ENCODE data around the gene SAPCD2.

DNA sequence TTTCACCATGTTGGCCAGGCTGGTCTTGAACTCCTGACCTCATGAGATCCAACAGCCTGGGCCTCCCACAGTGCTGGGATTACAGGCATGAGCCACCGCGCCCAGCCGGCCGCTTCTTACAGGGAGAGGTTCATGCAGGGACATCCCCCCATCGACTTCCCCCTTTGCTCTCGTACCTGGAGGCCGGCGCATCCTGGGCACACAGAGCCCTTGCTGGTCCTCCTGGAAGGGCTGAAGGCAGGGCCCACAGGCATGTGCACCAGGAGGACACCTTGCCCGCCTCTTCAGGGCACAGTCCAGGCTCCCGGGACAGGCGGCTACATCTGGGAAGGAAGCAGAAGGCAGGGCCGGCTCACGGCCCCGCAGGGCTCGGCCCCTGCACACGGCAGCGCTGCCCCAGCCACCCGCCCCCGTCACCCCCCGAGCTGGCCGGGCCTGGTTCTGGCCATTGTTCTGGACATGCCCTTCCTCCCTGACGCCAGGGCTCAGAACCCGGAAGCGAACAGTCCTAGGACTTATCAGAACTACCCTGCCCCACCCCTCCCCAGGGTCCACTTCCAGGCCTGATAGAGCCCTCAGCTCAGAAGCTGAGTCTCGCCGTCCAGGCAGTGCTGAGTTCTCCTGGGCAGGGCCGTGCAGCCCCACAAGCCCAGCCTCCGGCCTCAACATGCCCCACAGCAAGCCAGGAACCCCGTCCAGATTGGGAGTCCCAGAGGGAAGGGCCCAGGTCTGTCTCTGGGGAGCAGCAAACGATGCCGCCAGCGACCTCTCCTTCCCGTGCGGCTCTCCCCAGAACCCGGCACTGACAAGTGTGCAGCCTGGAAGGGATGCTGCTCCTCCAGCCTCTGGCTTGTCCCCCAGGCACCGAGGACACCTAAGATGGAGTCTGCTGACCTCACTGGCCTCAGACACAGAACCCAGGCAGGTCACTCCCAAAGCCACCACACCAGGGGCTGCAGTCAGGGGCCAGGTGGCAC lies 27.3 kb downstream of the SAPCD2 start:
- TF ChIP-seq CTCF (IDR thresholded peaks at IDR 0.05 in 4 of 5, conservative IDR thresholded peaks at IDR 0.05 in 1 of 5), result no peak
- no peak for TF ChIP-seq POLR2A (IDR thresholded peaks at IDR 0.05)

All from gastrocnemius medialis (tissue), 4 donors.